Measurements from ENCODE around the gene TRIM24. TPM values are rescaled to one million over a fixed set of nuclear protein-coding genes. Genes with fewer than 3 reads are reported as not detected.

The TRIM24 gene
- total and polyA plus RNA-seq, 10 donors, result 5.2 to 22.3 (median 15.3) TPM

DNA sequence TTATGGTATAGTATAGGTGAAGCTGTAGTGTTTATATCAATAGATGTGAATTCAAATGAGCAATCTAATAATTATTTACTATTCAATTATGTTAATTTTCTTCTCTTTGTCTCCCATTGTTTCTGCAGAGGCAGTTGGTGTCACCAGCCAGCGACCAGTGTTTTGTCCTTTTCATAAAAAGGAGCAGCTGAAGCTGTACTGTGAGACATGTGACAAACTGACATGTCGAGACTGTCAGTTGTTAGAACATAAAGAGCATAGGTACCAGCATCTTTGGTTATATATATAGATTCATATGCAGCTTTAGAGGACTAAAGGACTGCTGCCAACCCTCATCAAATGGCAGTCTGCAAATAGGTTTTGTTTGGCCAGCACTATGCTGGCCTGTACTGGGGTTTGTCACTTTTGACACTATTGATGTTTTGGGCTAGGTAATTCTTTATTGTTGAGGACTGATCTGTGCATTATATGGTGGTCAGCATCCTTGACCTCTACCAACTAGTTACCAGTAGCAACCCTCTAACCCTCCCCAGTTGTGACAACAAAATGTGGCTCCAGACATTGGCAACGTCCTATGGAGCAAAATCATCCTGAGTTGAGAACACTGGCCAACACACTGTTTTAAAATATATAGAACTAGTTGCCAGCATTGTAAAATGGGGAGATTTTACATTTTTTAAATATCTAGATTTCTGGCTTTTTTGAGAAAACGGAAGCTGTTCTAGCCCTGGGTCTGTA, 59.2 kb downstream of the TRIM24 start:
- WGBS, 5 donors, result 96 to 98% (median 97%) methylated on average over 4 of the region's 4 CpGs
- H3K27ac ChIP-seq, result no peak overlapping the region
- TF ChIP-seq POLR2AphosphoS5 (IDR thresholded peaks at IDR 0.05) (no peak), POLR2A (IDR thresholded peaks at IDR 0.05) (no peak)
- TF ChIP-seq, protein P1, sequence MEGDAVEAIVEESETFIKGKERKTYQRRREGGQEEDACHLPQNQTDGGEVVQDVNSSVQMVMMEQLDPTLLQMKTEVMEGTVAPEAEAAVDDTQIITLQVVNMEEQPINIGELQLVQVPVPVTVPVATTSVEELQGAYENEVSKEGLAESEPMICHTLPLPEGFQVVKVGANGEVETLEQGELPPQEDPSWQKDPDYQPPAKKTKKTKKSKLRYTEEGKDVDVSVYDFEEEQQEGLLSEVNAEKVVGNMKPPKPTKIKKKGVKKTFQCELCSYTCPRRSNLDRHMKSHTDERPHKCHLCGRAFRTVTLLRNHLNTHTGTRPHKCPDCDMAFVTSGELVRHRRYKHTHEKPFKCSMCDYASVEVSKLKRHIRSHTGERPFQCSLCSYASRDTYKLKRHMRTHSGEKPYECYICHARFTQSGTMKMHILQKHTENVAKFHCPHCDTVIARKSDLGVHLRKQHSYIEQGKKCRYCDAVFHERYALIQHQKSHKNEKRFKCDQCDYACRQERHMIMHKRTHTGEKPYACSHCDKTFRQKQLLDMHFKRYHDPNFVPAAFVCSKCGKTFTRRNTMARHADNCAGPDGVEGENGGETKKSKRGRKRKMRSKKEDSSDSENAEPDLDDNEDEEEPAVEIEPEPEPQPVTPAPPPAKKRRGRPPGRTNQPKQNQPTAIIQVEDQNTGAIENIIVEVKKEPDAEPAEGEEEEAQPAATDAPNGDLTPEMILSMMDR (IDR thresholded peaks at IDR 0.05 in 8 of 11, conservative IDR thresholded peaks at IDR 0.05 in 3 of 11), result no peak
- intact Hi-C loops (cut with DNase I; ENCODE audit: low total_unique reads), result no loop called here
- H3K4me1 ChIP-seq, result peaks cover 0 to 6% (median 0%) of the 10 kb centered on the region in 6 donors
- no peak for DNase-seq
- no peaks in the 10 kb centered on the region for H3K27me3 ChIP-seq (replicated peaks in 1 of 7)
- peaks cover 0 to 21% (median 13%) of the 10 kb centered on the region in 8 donors for H3K9me3 ChIP-seq
- H3K4me3 ChIP-seq, result no peak overlapping the region
- H3K36me3 ChIP-seq, result peaks cover 0 to 89% (median 48%) of the 10 kb centered on the region in 6 donors

DNA sequence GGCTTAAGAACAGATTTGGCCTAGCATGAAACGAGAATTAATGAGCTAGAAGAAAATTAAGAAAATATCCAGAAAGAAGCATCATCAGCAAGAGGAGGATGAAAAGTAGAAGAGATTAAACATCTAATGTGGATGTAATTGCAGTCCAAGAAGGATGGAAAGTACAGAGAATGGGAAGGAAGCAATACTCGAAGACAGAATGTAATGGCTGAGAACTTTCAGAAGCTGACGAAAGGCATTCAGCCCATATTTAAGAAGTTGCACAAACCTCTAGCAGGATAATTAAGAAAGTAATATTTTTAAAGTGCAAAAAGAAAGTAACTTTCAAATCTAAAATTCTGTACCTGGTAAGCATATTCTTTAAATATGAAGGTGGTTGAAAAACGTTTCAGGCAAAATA, 60.7 kb downstream of the TRIM24 start:
- peaks cover 3 to 36% (median 29%) of the 10 kb centered on the region in 8 donors for H3K9me3 ChIP-seq
- no peak for DNase-seq
- 91 to 97% (median 93%) methylated on average over 4 of the region's 4 CpGs for WGBS, 5 donors
- no peak overlapping the region for H3K4me3 ChIP-seq
- TF ChIP-seq, protein P1 (IDR thresholded peaks at IDR 0.05 in 8 of 11, conservative IDR thresholded peaks at IDR 0.05 in 3 of 11), result no peak
- no peak for TF ChIP-seq POLR2AphosphoS5 (IDR thresholded peaks at IDR 0.05)
- TF ChIP-seq POLR2A (IDR thresholded peaks at IDR 0.05), result no peak
- peaks cover 0 to 99% (median 53%) of the 10 kb centered on the region in 6 donors for H3K36me3 ChIP-seq
- H3K4me1 ChIP-seq, result no peaks in the 10 kb centered on the region
- H3K27me3 ChIP-seq (replicated peaks in 1 of 7), result no peaks in the 10 kb centered on the region
- no peak overlapping the region for H3K27ac ChIP-seq
- intact Hi-C loops (cut with DNase I; ENCODE audit: low total_unique reads), result no loop called here

DNA sequence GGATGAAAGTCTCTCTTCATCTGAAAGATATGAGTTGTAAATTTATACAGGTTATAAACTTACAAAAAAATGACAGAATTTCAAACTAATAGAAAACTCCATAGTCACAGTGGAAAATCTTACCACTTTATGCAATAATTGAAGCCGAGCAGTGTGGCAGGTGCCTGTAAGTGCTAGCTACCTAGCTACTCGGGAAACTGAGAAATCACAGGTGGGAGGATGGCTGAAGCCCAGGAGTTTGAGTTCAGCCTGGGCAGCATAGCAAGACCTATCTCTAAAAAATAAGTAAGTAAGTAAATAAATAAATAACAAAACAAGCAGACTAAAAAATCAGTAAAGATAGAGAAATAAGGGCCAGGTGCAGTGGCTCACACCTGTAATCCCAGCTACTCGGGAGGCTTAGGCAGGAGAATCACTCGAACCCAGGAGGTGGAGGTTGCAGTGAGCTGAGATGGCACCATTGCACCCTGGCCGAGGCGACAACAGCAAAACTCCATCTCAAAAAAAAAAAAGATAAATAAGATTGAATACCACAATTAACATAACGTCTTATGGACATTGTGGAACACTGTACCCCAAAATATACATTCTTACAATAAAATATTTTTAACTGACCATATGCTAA, 61.9 kb downstream of the TRIM24 start:
- intact Hi-C loops (cut with DNase I; ENCODE audit: low total_unique reads), result no loop called here
- TF ChIP-seq, protein P1 (IDR thresholded peaks at IDR 0.05 in 8 of 11, conservative IDR thresholded peaks at IDR 0.05 in 3 of 11), result no peak
- TF ChIP-seq POLR2AphosphoS5 (IDR thresholded peaks at IDR 0.05) (no peak), POLR2A (IDR thresholded peaks at IDR 0.05) (no peak)
- Histone ChIP-seq H3K27me3 (replicated peaks in 1 of 7) (no peaks in the 10 kb centered on the region), H3K27ac (no peak overlapping the region), H3K4me3 (no peak overlapping the region), H3K9me3 (peaks cover 14 to 49% (median 41%) of the 10 kb centered on the region in 8 donors), H3K4me1 (no peaks in the 10 kb centered on the region), H3K36me3 (peaks cover 8 to 99% (median 53%) of the 10 kb centered on the region in 6 donors)
- DNase-seq, result no peak
- WGBS, 5 donors, result 96 to 99% (median 97%) methylated on average over 7 of the region's 7 CpGs

DNA sequence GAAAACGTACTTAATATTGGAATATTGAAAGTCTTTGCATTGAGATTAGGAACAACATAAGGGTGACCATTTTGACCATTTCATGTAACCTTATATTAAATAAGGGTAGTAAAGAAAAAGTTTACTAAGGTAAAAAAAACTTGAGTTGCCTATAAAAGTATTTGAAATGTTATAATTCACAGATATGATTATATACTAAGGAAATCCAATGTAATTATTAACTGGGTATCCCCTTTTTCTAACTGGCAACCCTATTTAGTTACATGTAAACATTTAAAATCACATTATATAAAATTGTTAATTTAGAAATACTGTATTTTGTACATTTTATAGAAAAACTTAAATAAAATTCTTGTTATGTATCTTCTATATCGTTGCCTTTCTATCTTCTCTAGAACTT, 64.2 kb downstream of the TRIM24 start:
- WGBS, 5 donors, result 95 to 99% (median 96%) methylated on average over 2 of the region's 2 CpGs
- no peak for DNase-seq
- H3K4me1 ChIP-seq, result no peaks in the 10 kb centered on the region
- H3K27ac ChIP-seq, result no peak overlapping the region
- H3K27me3 ChIP-seq (replicated peaks in 1 of 7), result no peaks in the 10 kb centered on the region
- H3K9me3 ChIP-seq, result peaks cover 26 to 72% (median 64%) of the 10 kb centered on the region in 8 donors
- intact Hi-C loops (cut with DNase I; ENCODE audit: low total_unique reads), result no loop called here
- H3K4me3 ChIP-seq, result no peak overlapping the region
- no peak for TF ChIP-seq POLR2AphosphoS5 (IDR thresholded peaks at IDR 0.05)
- no peak for TF ChIP-seq POLR2A (IDR thresholded peaks at IDR 0.05)
- TF ChIP-seq, protein P1 (IDR thresholded peaks at IDR 0.05 in 8 of 11, conservative IDR thresholded peaks at IDR 0.05 in 3 of 11), result no peak
- peaks cover 10 to 99% (median 57%) of the 10 kb centered on the region in 6 donors for H3K36me3 ChIP-seq

All from spleen (tissue), 11 donors.